Colonic mucosa (tissue), 4 donors: Measurements from ENCODE around the gene DMD. TPM values are rescaled to one million over a fixed set of nuclear protein-coding genes. Genes with fewer than 3 reads are reported as not detected.

Experiments used
- DNase-seq: peaks from one replicate; pipeline ENCODE4 v3.0.0-alpha.2; 2020
- H3K27ac ChIP-seq: fragments of 200-600 bp; one replicate; pipeline ENCODE4 v1.8.0; 2021
- H3K27me3 ChIP-seq: fragments of 200-600 bp; one replicate; pipeline ENCODE4 v1.8.0; 2021
- H3K36me3 ChIP-seq: fragments of 200-600 bp; one replicate; pipeline ENCODE4 v1.8.0; 2021
- H3K4me1 ChIP-seq: fragments of 200-600 bp; one replicate; pipeline ENCODE4 v1.8.0; 2021; ENCODE audit warnings: mild to moderate bottlenecking
- H3K4me3 ChIP-seq: fragments of 200-600 bp; one replicate; pipeline ENCODE4 v1.8.0; 2021
- H3K9ac ChIP-seq, 2 donors: one replicate each; pipeline ENCODE4 v1.7.0; 2013; ENCODE audit warnings: control low read depth in 2 of 2, low read depth in 2 of 2, low read length in 2 of 2
- H3K9me3 ChIP-seq: fragments of 200-600 bp; one replicate; pipeline ENCODE4 v1.8.0; 2021
- intact Hi-C: fragments of 100-400 bp; cut with DNase I; formaldehyde crosslinking; loops from one replicate; pipeline ENCODE4 v1.14.1; 2022
- total RNA-seq, 2 donors: library from RNA; stranded (reverse); fragmentation: NEBNext Ultra II Directional in 1 of 2; extraction: Animal tissue kit (Norgen Biotek cat#: 25700) in 1 of 2; gene quantifications; one replicate each; pipeline ENCODE4 v1.2.1, GENCODE V29; 2021
- TF ChIP-seq, protein P1 (sequence below): fragments of 200-600 bp; IDR thresholded peaks from one replicate; pipeline ENCODE4 v1.8.0; 2022; ENCODE audit warnings: antibody characterized with exemption, mild to moderate bottlenecking
- donor health status: healthy.
- donor health status: DM: no; HTN: no; CAD: no.
- donor health status: DM: no; HTN: no; CAD: no.

The DMD gene
- total RNA-seq, 2 donors from 2014 or later, result 7.3 to 24.5 TPM

- no peaks in the 10 kb centered on the region for H3K27me3 ChIP-seq
- H3K27ac ChIP-seq, result no peak overlapping the region
- intact Hi-C loops, result no loop called here
- H3K9me3 ChIP-seq, result no peaks in the 10 kb centered on the region
- TF ChIP-seq, protein P1, sequence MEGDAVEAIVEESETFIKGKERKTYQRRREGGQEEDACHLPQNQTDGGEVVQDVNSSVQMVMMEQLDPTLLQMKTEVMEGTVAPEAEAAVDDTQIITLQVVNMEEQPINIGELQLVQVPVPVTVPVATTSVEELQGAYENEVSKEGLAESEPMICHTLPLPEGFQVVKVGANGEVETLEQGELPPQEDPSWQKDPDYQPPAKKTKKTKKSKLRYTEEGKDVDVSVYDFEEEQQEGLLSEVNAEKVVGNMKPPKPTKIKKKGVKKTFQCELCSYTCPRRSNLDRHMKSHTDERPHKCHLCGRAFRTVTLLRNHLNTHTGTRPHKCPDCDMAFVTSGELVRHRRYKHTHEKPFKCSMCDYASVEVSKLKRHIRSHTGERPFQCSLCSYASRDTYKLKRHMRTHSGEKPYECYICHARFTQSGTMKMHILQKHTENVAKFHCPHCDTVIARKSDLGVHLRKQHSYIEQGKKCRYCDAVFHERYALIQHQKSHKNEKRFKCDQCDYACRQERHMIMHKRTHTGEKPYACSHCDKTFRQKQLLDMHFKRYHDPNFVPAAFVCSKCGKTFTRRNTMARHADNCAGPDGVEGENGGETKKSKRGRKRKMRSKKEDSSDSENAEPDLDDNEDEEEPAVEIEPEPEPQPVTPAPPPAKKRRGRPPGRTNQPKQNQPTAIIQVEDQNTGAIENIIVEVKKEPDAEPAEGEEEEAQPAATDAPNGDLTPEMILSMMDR, result no peak
- no peaks in the 10 kb centered on the region for H3K36me3 ChIP-seq
- H3K4me3 ChIP-seq, result no peak overlapping the region
- no peaks in the 10 kb centered on the region for H3K4me1 ChIP-seq
- H3K9ac ChIP-seq, result no peak overlapping the region
- no peak for DNase-seq
Measured at GRCh38 chrX:31580227-31580626, 1631.1 kb downstream of the DMD start.

GRCh38 chrX:31572360-31572759 lies 1639.0 kb downstream of the DMD start:
- intact Hi-C loops, result no loop called here
- Histone ChIP-seq H3K27ac (no peak overlapping the region), H3K27me3 (no peaks in the 10 kb centered on the region), H3K4me1 (no peaks in the 10 kb centered on the region), H3K36me3 (no peaks in the 10 kb centered on the region), H3K9me3 (no peaks in the 10 kb centered on the region), H3K9ac (no peak overlapping the region), H3K4me3 (no peak overlapping the region)
- DNase-seq, result no peak
- TF ChIP-seq, protein P1, result no peak

- DNase-seq, result no peak
- TF ChIP-seq, protein P1, result no peak
- Histone ChIP-seq H3K4me3 (no peak overlapping the region), H3K4me1 (no peaks in the 10 kb centered on the region), H3K36me3 (no peaks in the 10 kb centered on the region), H3K9me3 (no peaks in the 10 kb centered on the region), H3K27me3 (no peaks in the 10 kb centered on the region), H3K9ac (no peak overlapping the region), H3K27ac (no peak overlapping the region)
- intact Hi-C loops, result no loop called here
Measured at GRCh38 chrX:31570658-31571057, 1640.7 kb downstream of the DMD start.

DNA sequence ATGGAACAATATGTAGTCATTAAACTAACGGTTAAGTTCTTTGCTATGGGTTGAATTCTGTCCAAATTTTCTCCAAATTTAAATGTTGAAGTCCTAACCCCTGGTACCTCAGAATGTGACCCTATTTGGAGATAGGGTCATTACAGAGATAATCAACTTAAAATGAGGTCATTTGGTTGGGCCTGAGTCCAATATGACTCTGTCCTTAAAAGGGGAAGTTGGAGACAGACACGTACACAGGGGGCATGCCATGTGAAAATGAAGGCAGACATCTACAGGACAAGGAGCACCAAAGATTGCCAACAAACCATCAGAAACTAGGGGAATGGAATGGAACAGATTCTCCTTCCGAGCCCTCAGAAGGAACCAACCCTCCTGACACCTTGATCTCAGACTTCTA lies 1647.6 kb downstream of the DMD start:
- no peak overlapping the region for H3K4me3 ChIP-seq
- no peaks in the 10 kb centered on the region for H3K9me3 ChIP-seq
- TF ChIP-seq, protein P1, result no peak
- intact Hi-C loops, result no loop called here
- H3K4me1 ChIP-seq, result no peaks in the 10 kb centered on the region
- no peak overlapping the region for H3K9ac ChIP-seq
- no peak for DNase-seq
- H3K36me3 ChIP-seq, result no peaks in the 10 kb centered on the region
- H3K27ac ChIP-seq, result no peak overlapping the region
- no peaks in the 10 kb centered on the region for H3K27me3 ChIP-seq

DNA sequence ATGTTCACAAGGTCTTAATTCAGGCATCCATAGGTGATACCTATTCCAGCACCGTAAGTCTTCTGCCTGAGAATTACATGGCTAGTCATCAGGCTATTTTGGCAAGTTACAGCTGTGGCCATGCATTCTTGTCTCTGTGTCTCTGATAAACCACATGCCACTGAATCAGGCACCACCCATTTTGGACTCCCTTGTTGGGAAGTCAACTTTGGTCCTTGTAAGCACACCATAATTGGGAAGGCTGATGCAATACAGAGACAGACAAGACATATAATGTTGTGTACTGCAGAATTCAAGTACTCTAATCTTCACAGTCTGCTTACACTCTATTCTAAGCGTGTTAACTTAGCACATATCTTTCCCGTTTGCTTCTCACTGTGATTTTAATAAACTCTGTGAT lies 1655.8 kb downstream of the DMD start:
- Histone ChIP-seq H3K27me3 (no peaks in the 10 kb centered on the region), H3K9me3 (no peaks in the 10 kb centered on the region), H3K27ac (no peak overlapping the region), H3K4me1 (no peaks in the 10 kb centered on the region), H3K4me3 (no peak overlapping the region), H3K9ac (no peak overlapping the region), H3K36me3 (no peaks in the 10 kb centered on the region)
- intact Hi-C loops, result no loop called here
- DNase-seq, result no peak
- TF ChIP-seq, protein P1, result no peak

GRCh38 chrX:31551913-31552312 lies 1659.4 kb downstream of the DMD start:
- TF ChIP-seq, protein P1, result no peak
- no peaks in the 10 kb centered on the region for H3K4me1 ChIP-seq
- H3K27ac ChIP-seq, result no peak overlapping the region
- intact Hi-C loops, result no loop called here
- no peaks in the 10 kb centered on the region for H3K9me3 ChIP-seq
- no peaks in the 10 kb centered on the region for H3K27me3 ChIP-seq
- H3K9ac ChIP-seq, result peak overlapping the region in 1 of 2 donors; percentile 15
- no peak overlapping the region for H3K4me3 ChIP-seq
- no peak for DNase-seq
- H3K36me3 ChIP-seq, result no peaks in the 10 kb centered on the region
